Putamen (tissue), 1 donor: ENCODE measurements around the gene ETFB.

ENCODE experiments used
- DNase-seq: peaks from one replicate; pipeline ENCODE4 v3.0.0-alpha.2; 2016; ENCODE audit warnings: low spot score

Gene ETFB

GRCh38 chr19:51372649-51373504 is 6.7 kb upstream of the ETFB start, which contains the start of gene NKG7:
NKG7 (minus strand) TSS chr19:51372654; CDS start chr19:51372535, 119 bp downstream.
- no peak for DNase-seq

- DNase-seq = no peak
These were observed 5.9 kb upstream of the ETFB start for GRCh38 chr19:51372021-51372648.

- no peak for DNase-seq
These were observed 5.0 kb upstream of the ETFB start for GRCh38 chr19:51371186-51371690.

- DNase-seq = no peak
These were observed 4.0 kb upstream of the ETFB start for GRCh38 chr19:51370230-51370629.

GRCh38 chr19:51368366-51369282 is 2.4 kb upstream of the ETFB start, which contains the start of gene CLDND2:
CLDND2 (minus strand) TSS chr19:51369003; CDS start chr19:51368577, 426 bp downstream.
- DNase-seq = no peak

GRCh38 chr19:51367565-51368365 is 1.6 kb upstream of the ETFB start:
- DNase-seq = peak; percentile 97

GRCh38 chr19:51367255-51367564 is 1.0 kb upstream of the ETFB start:
- no peak for DNase-seq

GRCh38 chr19:51366389-51367254 is 434 bp upstream of the ETFB start:
- peak; percentile 98 for DNase-seq

GRCh38 chr19:51365211-51365964 is 800 bp downstream of the ETFB start:
- DNase-seq = no peak

- no peak for DNase-seq
These were observed 1.7 kb downstream of the ETFB start for GRCh38 chr19:51364200-51365106.

- DNase-seq = no peak
These were observed 4.9 kb downstream of the ETFB start for GRCh38 chr19:51361239-51361638.

- no peak for DNase-seq
These were observed 6.9 kb downstream of the ETFB start for GRCh38 chr19:51359294-51359693.

- DNase-seq = no peak
These were observed 8.2 kb downstream of the ETFB start for GRCh38 chr19:51357952-51358351.

GRCh38 chr19:51356159-51356801 is 9.9 kb downstream of the ETFB start:
- DNase-seq = no peak

- DNase-seq = peak; percentile 73
These were observed 11.4 kb downstream of the ETFB start for GRCh38 chr19:51354742-51355148.

- no peak for DNase-seq
These were observed 12.0 kb downstream of the ETFB start for GRCh38 chr19:51354103-51354741.

- DNase-seq = no peak
These were observed 13.3 kb downstream of the ETFB start for GRCh38 chr19:51352783-51353360.
